GM23338 (cell line): ENCODE measurements around the gene NFKBIZ. TPM values are rescaled to one million over a fixed set of nuclear protein-coding genes. Genes with fewer than 3 reads are reported as not detected.

Source experiments
- ATAC-seq: fragments of 200-7000 bp; cut with Tn5 transposase; 3 replicates; pipeline ENCODE4 v1.9.1; 2020
- DNase-seq: peaks from one replicate; pipeline ENCODE4 v3.0.0-alpha.2; 2015; ENCODE audit warnings: low spot score
- H2AFZ ChIP-seq: fragments of 200-600 bp; sonication (generic); 2 replicates; pipeline ENCODE4 v1.8.0; 2016; ENCODE audit warnings: antibody characterized with exemption, mild to moderate bottlenecking, moderate library complexity
- H3F3A ChIP-seq: fragments of 200-600 bp; sonication (generic); replicated peaks from 2 replicates; pipeline ENCODE4 v1.8.0; 2017; ENCODE audit warnings: antibody characterized with exemption, mixed run types, low read depth
- H3K27ac ChIP-seq: fragments of 200-600 bp; sonication (generic); 2 replicates; pipeline ENCODE4 v1.6.1; 2016; ENCODE audit warnings: low read depth
- H3K27me3 ChIP-seq: fragments of 200-600 bp; sonication (generic); 2 replicates; pipeline ENCODE4 v1.8.0; 2016; ENCODE audit warnings: mild to moderate bottlenecking, mixed run types, moderate library complexity; ENCODE audit not compliant: insufficient read depth
- H3K36me3 ChIP-seq: fragments of 200-600 bp; sonication (generic); 2 replicates; pipeline ENCODE4 v1.8.0; 2016; ENCODE audit warnings: mild to moderate bottlenecking; ENCODE audit not compliant: insufficient read depth
- H3K4me1 ChIP-seq: fragments of 200-600 bp; sonication (generic); 2 replicates; pipeline ENCODE4 v1.8.0; 2016; ENCODE audit warnings: mild to moderate bottlenecking, moderate library complexity; ENCODE audit not compliant: insufficient read depth
- H3K4me2 ChIP-seq: fragments of 200-600 bp; sonication (generic); 2 replicates; pipeline ENCODE4 v1.7.1; 2017; ENCODE audit warnings: mixed run types
- H3K4me3 ChIP-seq: fragments of 200-600 bp; sonication (generic); 2 replicates; pipeline ENCODE4 v1.6.1; 2016; ENCODE audit warnings: mixed run types
- H3K79me2 ChIP-seq: fragments of 200-600 bp; sonication (generic); replicated peaks from 2 replicates; pipeline ENCODE4 v1.8.0; 2017; ENCODE audit warnings: mild to moderate bottlenecking; ENCODE audit not compliant: insufficient read depth
- H3K9me2 ChIP-seq: fragments of 200-600 bp; sonication (generic); 2 replicates; pipeline ENCODE4 v1.8.0; 2017; ENCODE audit not compliant: insufficient read depth
- H4K20me1 ChIP-seq: fragments of 200-600 bp; sonication (generic); replicated peaks from 2 replicates; pipeline ENCODE4 v1.8.0; 2017; ENCODE audit warnings: mild to moderate bottlenecking; ENCODE audit not compliant: insufficient read depth
- H3K27ac Mint-ChIP-seq: 2 replicates; pipeline ENCODE4 v1.8.0; 2020; ENCODE audit warnings: inconsistent platforms, mild to moderate bottlenecking, moderate library complexity, mixed read lengths
- H3K27me3 Mint-ChIP-seq: 3 replicates; pipeline ENCODE4 v1.8.0; 2022; ENCODE audit warnings: low read depth, mild to moderate bottlenecking, moderate library complexity, mixed read lengths, inconsistent platforms; ENCODE audit not compliant: insufficient read depth, poor library complexity
- H3K36me3 Mint-ChIP-seq: 3 replicates; pipeline ENCODE4 v1.8.0; 2021; ENCODE audit warnings: low read depth, mild to moderate bottlenecking, inconsistent platforms, moderate library complexity, mixed read lengths
- H3K4me1 Mint-ChIP-seq: 3 replicates; pipeline ENCODE4 v1.8.0; 2020; ENCODE audit warnings: mild to moderate bottlenecking, inconsistent platforms, mixed read lengths
- H3K4me3 Mint-ChIP-seq: 3 replicates; pipeline ENCODE4 v1.8.0; 2021; ENCODE audit warnings: moderate library complexity, mild to moderate bottlenecking, inconsistent platforms, mixed read lengths
- H3K9me3 Mint-ChIP-seq: 3 replicates; pipeline ENCODE4 v1.8.0; 2020; ENCODE audit warnings: moderate library complexity, mild to moderate bottlenecking, inconsistent platforms, mixed read lengths
- CREB1 ChIP-seq: fragments of 250-450 bp; sonication (Bioruptor Pico); IDR thresholded peaks from 2 replicates; pipeline ENCODE4 v1.5.0; 2020; ENCODE audit warnings: low read depth, mild to moderate bottlenecking, moderate library complexity
- CTCF ChIP-seq, 2 experiments: fragments of 200-600 bp in 1 of 2; sonication (generic) in 1 of 2; conservative IDR thresholded peaks; 2 replicates each; pipeline versions ENCODE4 v1.5.1 to v1.6.1; 2016 to 2017; ENCODE audit warnings: antibody characterized with exemption in 2 of 2, low read depth in 2 of 2, mild to moderate bottlenecking in 2 of 2, moderate library complexity in 1 of 2
- EZH2 ChIP-seq: fragments of 200-600 bp; sonication (generic); IDR thresholded peaks from one replicate; pipeline ENCODE4 v1.8.0; 2017; ENCODE audit warnings: antibody characterized with exemption, mild to moderate bottlenecking, low read depth; ENCODE audit not compliant: unreplicated experiment
- EZH2phosphoT487 ChIP-seq: fragments of 200-600 bp; sonication (generic); IDR thresholded peaks from one replicate; pipeline ENCODE4 v1.8.1; 2018; ENCODE audit warnings: antibody characterized with exemption; ENCODE audit not compliant: unreplicated experiment
- JUNB ChIP-seq: IDR thresholded peaks from one replicate; pipeline ENCODE4 v1.6.1; 2016; ENCODE audit warnings: antibody characterized with exemption; ENCODE audit not compliant: unreplicated experiment
- NANOG ChIP-seq: IDR thresholded peaks from 2 replicates; pipeline ENCODE4 v1.6.1; 2016; ENCODE audit warnings: antibody characterized with exemption, borderline replicate concordance
- POLR2AphosphoS5 ChIP-seq: IDR thresholded peaks from 2 replicates; pipeline ENCODE4 v1.6.1; 2016; ENCODE audit warnings: antibody characterized with exemption, low read depth
- STAT1 ChIP-seq: IDR thresholded peaks from one replicate; pipeline ENCODE4 v1.6.1; 2016; ENCODE audit warnings: antibody characterized with exemption; ENCODE audit not compliant: unreplicated experiment
- ZNF114 ChIP-seq: fragments of 250-450 bp; sonication (Bioruptor Pico); IDR thresholded peaks from 2 replicates; pipeline ENCODE4 v1.5.0; 2020; ENCODE audit warnings: mild to moderate bottlenecking, moderate library complexity
- ZNF331 ChIP-seq: fragments of 250-450 bp; sonication (Bioruptor Pico); IDR thresholded peaks from 2 replicates; pipeline ENCODE4 v1.5.0; 2020; ENCODE audit warnings: low read depth, mild to moderate bottlenecking, moderate library complexity
- polyA plus RNA-seq: library from polyadenylated mRNA; unstranded; fragments of >200 nt; fragmentation: Nextera tagmentation; extraction: Ambion mirVana; gene quantifications from 2 replicates; pipeline ENCODE4 v1.2.1, GENCODE V29; 2016
- total RNA-seq: library from RNA; depleted of rRNA; stranded (reverse); fragments of >200 nt; shearing (Covaris generic); gene quantifications from 2 replicates; pipeline ENCODE4 v1.2.3, GENCODE V29; 2014
- TF ChIP-seq, protein P1 (sequence below): IDR thresholded peaks from one replicate; pipeline ENCODE4 v1.6.1; 2018; ENCODE audit warnings: antibody characterized with exemption; ENCODE audit not compliant: unreplicated experiment

Gene NFKBIZ
- total and polyA plus RNA-seq, 2 experiments from 2014 or later = 14.1 to 18.2 TPM

GRCh38 chr3:101810022-101810418 lies 39.3 kb upstream of the NFKBIZ start:
- Histone ChIP-seq H3K4me2 (no peak overlapping the region), H3K79me2 (no peaks in the 10 kb centered on the region), H2AFZ (no peak overlapping the region), H3K9me2 (no peaks in the 10 kb centered on the region), H3K27ac (no peak overlapping the region), H3K27me3 (no peaks in the 10 kb centered on the region), H3F3A (no peaks in the 10 kb centered on the region), H3K4me3 (no peak overlapping the region), H3K4me1 (no peaks in the 10 kb centered on the region), H3K36me3 (no peaks in the 10 kb centered on the region; the same call in 1 of the 2 replicates), H4K20me1 (no peaks in the 10 kb centered on the region)
- TF ChIP-seq NANOG (no peak), ZNF114 (CRISPR knock-in tag) (no peak), STAT1 (no peak), POLR2AphosphoS5 (no peak), CTCF (conservative IDR thresholded peaks at IDR 0.05; ENCODE audit: low read depth in 2 of 2) (no peak), EZH2phosphoT487 (no peak), JUNB (no peak)
- Mint-ChIP-seq H3K4me1 (peaks cover 14% of the 10 kb centered on the region; the same call in 2 of the 3 replicates), H3K36me3 (peaks cover 2% of the 10 kb centered on the region; the same call in 1 of the 3 replicates), H3K4me3 (no peak overlapping the region), H3K27me3 (no peaks in the 10 kb centered on the region), H3K9me3 (no peaks in the 10 kb centered on the region), H3K27ac (no peak overlapping the region)
- no peak for DNase-seq
- no peak for ATAC-seq

DNA sequence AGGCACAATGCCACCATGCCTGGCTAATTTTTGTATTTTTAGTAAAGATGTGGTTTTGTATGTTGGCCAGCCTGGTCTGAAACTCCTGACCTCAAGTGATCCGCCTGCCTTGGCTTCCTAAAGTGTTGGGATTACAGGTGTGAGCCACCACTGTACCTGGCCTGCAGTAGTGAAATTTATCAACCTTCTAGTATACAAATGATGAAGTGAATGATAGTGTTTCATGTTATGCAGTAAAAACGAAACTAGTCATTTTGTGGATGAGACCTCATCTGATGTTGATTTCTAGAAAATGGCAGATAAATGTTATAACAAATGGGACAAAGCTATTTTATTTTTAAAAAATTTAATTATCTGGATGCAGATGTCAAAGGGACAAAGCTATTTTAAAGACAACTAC lies 37.4 kb upstream of the NFKBIZ start:
- H3F3A ChIP-seq = no peaks in the 10 kb centered on the region
- no peak overlapping the region for H2AFZ ChIP-seq
- H3K9me2 ChIP-seq = no peaks in the 10 kb centered on the region
- H4K20me1 ChIP-seq = no peaks in the 10 kb centered on the region
- Mint-ChIP-seq H3K36me3 (peaks cover 2% of the 10 kb centered on the region; the same call in 1 of the 3 replicates), H3K4me1 (peaks cover 14% of the 10 kb centered on the region; the same call in 2 of the 3 replicates), H3K9me3 (no peaks in the 10 kb centered on the region), H3K27ac (no peak overlapping the region), H3K4me3 (no peak overlapping the region), H3K27me3 (peaks cover 4% of the 10 kb centered on the region)
- no peak for TF ChIP-seq STAT1
- TF ChIP-seq EZH2 = no peak
- TF ChIP-seq CREB1 = no peak
- TF ChIP-seq POLR2AphosphoS5 = no peak
- no peak for TF ChIP-seq CTCF (conservative IDR thresholded peaks at IDR 0.05; ENCODE audit: low read depth in 2 of 2)
- TF ChIP-seq JUNB = no peak
- no peak for TF ChIP-seq ZNF331
- TF ChIP-seq, protein P1, sequence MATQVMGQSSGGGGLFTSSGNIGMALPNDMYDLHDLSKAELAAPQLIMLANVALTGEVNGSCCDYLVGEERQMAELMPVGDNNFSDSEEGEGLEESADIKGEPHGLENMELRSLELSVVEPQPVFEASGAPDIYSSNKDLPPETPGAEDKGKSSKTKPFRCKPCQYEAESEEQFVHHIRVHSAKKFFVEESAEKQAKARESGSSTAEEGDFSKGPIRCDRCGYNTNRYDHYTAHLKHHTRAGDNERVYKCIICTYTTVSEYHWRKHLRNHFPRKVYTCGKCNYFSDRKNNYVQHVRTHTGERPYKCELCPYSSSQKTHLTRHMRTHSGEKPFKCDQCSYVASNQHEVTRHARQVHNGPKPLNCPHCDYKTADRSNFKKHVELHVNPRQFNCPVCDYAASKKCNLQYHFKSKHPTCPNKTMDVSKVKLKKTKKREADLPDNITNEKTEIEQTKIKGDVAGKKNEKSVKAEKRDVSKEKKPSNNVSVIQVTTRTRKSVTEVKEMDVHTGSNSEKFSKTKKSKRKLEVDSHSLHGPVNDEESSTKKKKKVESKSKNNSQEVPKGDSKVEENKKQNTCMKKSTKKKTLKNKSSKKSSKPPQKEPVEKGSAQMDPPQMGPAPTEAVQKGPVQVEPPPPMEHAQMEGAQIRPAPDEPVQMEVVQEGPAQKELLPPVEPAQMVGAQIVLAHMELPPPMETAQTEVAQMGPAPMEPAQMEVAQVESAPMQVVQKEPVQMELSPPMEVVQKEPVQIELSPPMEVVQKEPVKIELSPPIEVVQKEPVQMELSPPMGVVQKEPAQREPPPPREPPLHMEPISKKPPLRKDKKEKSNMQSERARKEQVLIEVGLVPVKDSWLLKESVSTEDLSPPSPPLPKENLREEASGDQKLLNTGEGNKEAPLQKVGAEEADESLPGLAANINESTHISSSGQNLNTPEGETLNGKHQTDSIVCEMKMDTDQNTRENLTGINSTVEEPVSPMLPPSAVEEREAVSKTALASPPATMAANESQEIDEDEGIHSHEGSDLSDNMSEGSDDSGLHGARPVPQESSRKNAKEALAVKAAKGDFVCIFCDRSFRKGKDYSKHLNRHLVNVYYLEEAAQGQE = no peak
- no peak overlapping the region for H3K4me2 ChIP-seq
- no peaks in the 10 kb centered on the region for H3K4me1 ChIP-seq
- H3K27ac ChIP-seq = no peak overlapping the region
- H3K79me2 ChIP-seq = no peaks in the 10 kb centered on the region
- no peak overlapping the region for H3K4me3 ChIP-seq
- ATAC-seq (no peak), DNase-seq (no peak)
- H3K27me3 ChIP-seq = no peaks in the 10 kb centered on the region
- no peaks in the 10 kb centered on the region; the same call in 1 of the 2 replicates for H3K36me3 ChIP-seq
